Measurements from ENCODE around the gene SIRT3. TPM values are rescaled to one million over a fixed set of nuclear protein-coding genes. Genes with fewer than 3 reads are reported as not detected.
A peak's percentile ranks its signal among the peaks of the same experiment; 100 is the strongest.

The SIRT3 gene
- total RNA-seq, 6 experiments from 2014 or later = 9.2 to 22.0 (median 15.5) TPM

DNA sequence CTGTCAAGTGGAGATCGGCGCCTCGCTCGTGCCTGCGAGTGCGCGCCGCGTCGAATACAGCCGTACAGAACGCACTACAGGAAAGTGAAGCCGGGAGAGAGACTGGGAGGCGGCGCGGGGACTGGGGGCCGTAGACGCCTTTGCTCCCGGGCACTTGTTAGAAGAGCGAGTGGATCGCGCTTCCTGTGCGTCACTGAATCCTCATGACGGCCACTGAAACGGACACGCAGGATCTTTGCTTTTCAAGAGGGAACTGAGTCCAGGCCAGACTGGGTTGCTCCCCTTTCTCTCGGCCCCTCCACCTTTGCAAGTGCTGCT, 28.3 kb downstream of the SIRT3 start:
- no peak for TF ChIP-seq CTCF (IDR thresholded peaks at IDR 0.05)
- TF ChIP-seq POLR2A (IDR thresholded peaks at IDR 0.05) = no peak
- Histone ChIP-seq H3K9me3 (no peaks in the 10 kb centered on the region), H3K4me1 (peaks cover 0 to 25% (median 13%) of the 10 kb centered on the region in 4 donors), H3K36me3 (peaks cover 0 to 49% (median 11%) of the 10 kb centered on the region in 4 donors), H3K4me3 (peak overlapping the region; percentile 90 to 99 (median 95)), H3K27ac (peak overlapping the region; percentile 94 to 99 (median 98)), H3K27me3 (no peaks in the 10 kb centered on the region)
- intact Hi-C loops (cut with DNase I) = no loop called here
- DNase-seq = peak in 1 of 3 donors; percentile 70
- ATAC-seq = peak; percentile 11 to 16 (median 13)
- WGBS (ENCODE audit: insufficient coverage, low coverage, low lambda C conversion rate, missing lambda C conversion rate) = 0% methylated on average over 2 of the region's 27 CpGs

DNA sequence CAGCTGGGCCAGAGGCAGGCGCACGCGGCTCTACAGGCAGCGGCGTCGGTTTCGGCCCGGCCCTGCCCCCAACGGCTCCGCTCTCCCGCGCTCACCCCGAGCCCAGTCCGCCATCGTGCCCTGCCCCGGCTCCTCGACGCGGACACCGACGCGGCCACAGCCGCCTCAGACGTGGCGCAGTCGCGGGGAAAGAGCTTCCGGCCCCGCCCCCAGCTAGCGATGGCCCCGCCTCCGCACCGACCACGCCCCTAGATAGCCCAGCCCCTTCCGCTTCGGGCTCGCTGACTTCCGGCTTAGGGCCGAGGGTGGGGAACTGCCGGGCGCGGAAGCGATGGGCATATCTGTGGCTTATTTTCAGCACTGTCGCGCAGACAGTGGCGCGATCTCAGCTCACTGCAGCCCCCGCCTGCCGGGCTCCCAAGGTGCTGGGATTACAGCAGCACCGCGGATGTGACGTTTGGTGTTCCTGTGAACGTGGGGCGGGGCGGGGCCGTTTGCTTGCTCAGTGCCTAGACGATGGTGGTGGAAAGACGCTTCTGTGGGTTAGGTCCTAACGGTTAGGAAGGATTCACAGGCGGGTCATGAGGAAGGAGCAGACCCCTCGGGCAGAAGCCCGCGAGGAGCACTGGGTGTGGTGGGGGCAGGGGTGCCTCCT, 28.8 kb downstream of the SIRT3 start, which contains the start of the genes BET1L and RIC8A:
Gene BET1L, minus strand, starts transcription at position 192 of the 655 bp plus-strand sequence. Its CDS starts 78 bp downstream, at position 114.
Gene RIC8A, plus strand, starts transcription at position 501 of the 655 bp plus-strand sequence. CDS start 1,147 bp downstream, outside the sequence.
- Histone ChIP-seq H3K4me1 (peaks cover 0 to 25% (median 13%) of the 10 kb centered on the region in 4 donors), H3K4me3 (peak within 1 kb of the TSS; percentile 90 to 99 (median 95)), H3K36me3 (peaks cover 0 to 44% (median 11%) of the 10 kb centered on the region in 4 donors), H3K27ac (peak within 1 kb of the TSS; percentile 94 to 99 (median 98)), H3K27me3 (no peaks in the 10 kb centered on the region), H3K9me3 (no peaks in the 10 kb centered on the region)
- ATAC-seq = peak; percentile 88 to 92 (median 91)
- intact Hi-C loops (cut with DNase I) = no loop called here
- WGBS (ENCODE audit: insufficient coverage, low coverage, low lambda C conversion rate, missing lambda C conversion rate) = 1% methylated on average over 13 of the region's 63 CpGs
- DNase-seq = peak; percentile 95 to 96 (median 95)
- TF ChIP-seq POLR2A (IDR thresholded peaks at IDR 0.05) (peak; percentile 93), CTCF (IDR thresholded peaks at IDR 0.05) (no peak)

DNA sequence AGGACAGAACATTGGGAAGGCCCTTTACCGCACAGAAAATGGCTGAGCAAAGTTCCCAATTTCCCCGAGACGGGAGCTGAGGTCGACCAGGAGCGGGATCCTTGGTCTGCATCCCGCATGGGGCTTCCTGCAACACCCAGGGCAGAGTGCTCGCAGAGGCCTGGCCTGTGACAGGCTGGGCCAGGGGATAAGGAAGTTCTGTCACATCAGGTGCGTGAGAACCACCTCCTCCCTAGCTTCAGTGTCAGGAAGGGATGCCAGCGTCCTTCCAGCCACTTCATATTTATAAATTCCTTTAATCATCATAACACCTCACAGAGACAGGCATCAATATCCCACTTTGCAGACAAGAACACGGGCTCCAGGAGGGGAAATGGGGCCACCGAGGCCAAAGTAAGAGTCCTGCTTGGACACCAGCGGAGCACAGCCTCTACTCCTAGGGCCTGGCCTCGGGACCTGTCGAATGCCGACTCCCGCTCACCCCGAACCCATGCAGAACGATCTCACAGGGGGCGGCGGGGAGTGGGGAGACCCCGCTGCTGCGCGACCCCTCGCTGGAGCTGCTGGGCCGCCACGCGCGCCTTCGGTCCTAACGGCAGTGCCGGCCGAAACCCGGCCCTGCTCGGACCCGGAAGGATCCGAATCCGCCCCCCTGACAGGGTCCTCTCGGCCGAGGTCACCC, 29.5 kb downstream of the SIRT3 start:
- WGBS (ENCODE audit: insufficient coverage, low coverage, low lambda C conversion rate, missing lambda C conversion rate) = 1% methylated on average over 11 of the region's 39 CpGs
- ATAC-seq = no peak
- Histone ChIP-seq H3K4me1 (peaks cover 0 to 25% (median 13%) of the 10 kb centered on the region in 4 donors), H3K27me3 (no peaks in the 10 kb centered on the region), H3K4me3 (peak overlapping the region; percentile 90 to 99 (median 95)), H3K36me3 (peaks cover 0 to 37% (median 7%) of the 10 kb centered on the region in 4 donors), H3K27ac (peak overlapping the region; percentile 94 to 99 (median 98)), H3K9me3 (no peaks in the 10 kb centered on the region)
- intact Hi-C loops (cut with DNase I) = no loop called here
- DNase-seq = peak in 2 of 3 donors; percentile 51 to 66
- no peak for TF ChIP-seq CTCF (IDR thresholded peaks at IDR 0.05)
- no peak for TF ChIP-seq POLR2A (IDR thresholded peaks at IDR 0.05)

GRCh38 chr11:206002-206384, 30.1 kb downstream of the SIRT3 start:
- DNase-seq = peak in 1 of 3 donors; percentile 45
- intact Hi-C loops (cut with DNase I) = no loop called here
- Histone ChIP-seq H3K36me3 (peaks cover 0 to 31% (median 4%) of the 10 kb centered on the region in 4 donors), H3K27ac (no peak overlapping the region), H3K27me3 (no peaks in the 10 kb centered on the region), H3K4me3 (peak overlapping the region; percentile 90 to 99 (median 95)), H3K9me3 (no peaks in the 10 kb centered on the region), H3K4me1 (peaks cover 0 to 25% (median 13%) of the 10 kb centered on the region in 4 donors)
- 48% methylated on average over 4 of the region's 7 CpGs for WGBS (ENCODE audit: insufficient coverage, low coverage, low lambda C conversion rate, missing lambda C conversion rate)
- TF ChIP-seq CTCF (IDR thresholded peaks at IDR 0.05) (no peak), POLR2A (IDR thresholded peaks at IDR 0.05) (no peak)
- no peak for ATAC-seq
